Adipocyte (in vitro differentiated cells): ENCODE results near the gene ANAPC1.
"Not testable (repeated sequence)": the region's sequence is repeated elsewhere in the genome, so short reads cannot be mapped to it uniquely, and the experiment has no call there.

Source experiments
- DNase-seq: peaks from one replicate; pipeline ENCODE4 v3.0.0-alpha.2; 2015; ENCODE audit warnings: low read depth
- H3K27me3 ChIP-seq: replicated peaks from 2 replicates; pipeline ENCODE4 v1.7.0; 2013; ENCODE audit warnings: mild to moderate bottlenecking, low read length, moderate library complexity; ENCODE audit not compliant: control insufficient read depth, insufficient read depth
- H3K36me3 ChIP-seq: 2 replicates; pipeline ENCODE4 v1.7.0; 2013; ENCODE audit warnings: low read length, mild to moderate bottlenecking, moderate library complexity; ENCODE audit not compliant: control insufficient read depth, insufficient read depth, severe bottlenecking
- H3K4me1 ChIP-seq: 2 replicates; pipeline ENCODE4 v1.7.0; 2013; ENCODE audit warnings: mild to moderate bottlenecking, low read length, moderate library complexity; ENCODE audit not compliant: control insufficient read depth, insufficient read depth
- H3K4me3 ChIP-seq: 2 replicates; pipeline ENCODE4 v1.7.0; 2013; ENCODE audit warnings: mild to moderate bottlenecking, low read length, moderate library complexity
- H3K9ac ChIP-seq: 2 replicates; pipeline ENCODE4 v1.7.0; 2013; ENCODE audit warnings: mild to moderate bottlenecking, low read length, moderate library complexity
- H3K9me3 ChIP-seq: 2 replicates; pipeline ENCODE4 v1.7.0; 2013; ENCODE audit warnings: mild to moderate bottlenecking, low read length, moderate library complexity; ENCODE audit not compliant: control insufficient read depth

ANAPC1 gene

GRCh38 chr2:111850646-111851045 is 33.3 kb downstream of the ANAPC1 start:
- H3K9me3 ChIP-seq, H3K9ac ChIP-seq, H3K4me3 ChIP-seq, H3K27me3 ChIP-seq, H3K4me1 ChIP-seq: not testable (repeated sequence)
- DNase-seq, result peak; percentile 52
- H3K36me3 ChIP-seq, result peaks cover 13% of the 10 kb centered on the region

- H3K9me3 ChIP-seq, H3K4me1 ChIP-seq, H3K27me3 ChIP-seq, H3K9ac ChIP-seq, H3K36me3 ChIP-seq, H3K4me3 ChIP-seq: not testable (repeated sequence)
- peak; percentile 19 for DNase-seq
These were observed 44.2 kb downstream of the ANAPC1 start for GRCh38 chr2:111839625-111840282.

GRCh38 chr2:111838992-111839391 is 45.0 kb downstream of the ANAPC1 start:
- DNase-seq, H3K9ac ChIP-seq, H3K4me1 ChIP-seq, H3K36me3 ChIP-seq, H3K27me3 ChIP-seq, H3K4me3 ChIP-seq, H3K9me3 ChIP-seq: not testable (repeated sequence)

- H3K27me3 ChIP-seq, H3K4me3 ChIP-seq: not testable (repeated sequence)
- H3K36me3 ChIP-seq, result peaks cover 19% of the 10 kb centered on the region
These were observed 49.8 kb downstream of the ANAPC1 start for GRCh38 chr2:111834221-111834620.

GRCh38 chr2:111830479-111830878 is 53.5 kb downstream of the ANAPC1 start:
- peaks cover 23% of the 10 kb centered on the region for H3K36me3 ChIP-seq
- H3K27me3 ChIP-seq, H3K9ac ChIP-seq, DNase-seq, H3K9me3 ChIP-seq, H3K4me3 ChIP-seq, H3K4me1 ChIP-seq: not testable (repeated sequence)

More at GRCh38 chr2:111834221-111834620, 49.8 kb downstream of the ANAPC1 start:
- H3K9me3 ChIP-seq, H3K9ac ChIP-seq, DNase-seq, H3K4me1 ChIP-seq: not testable (repeated sequence)

GRCh38 chr2:111828217-111828766 is 55.7 kb downstream of the ANAPC1 start:
- H3K4me1 ChIP-seq, H3K9me3 ChIP-seq, H3K9ac ChIP-seq, H3K4me3 ChIP-seq, DNase-seq, H3K27me3 ChIP-seq: not testable (repeated sequence)
- peaks cover 24% of the 10 kb centered on the region for H3K36me3 ChIP-seq

GRCh38 chr2:111812970-111813622 is 70.9 kb downstream of the ANAPC1 start:
- H3K9me3 ChIP-seq, DNase-seq, H3K4me1 ChIP-seq, H3K27me3 ChIP-seq, H3K36me3 ChIP-seq, H3K4me3 ChIP-seq, H3K9ac ChIP-seq: not testable (repeated sequence)

GRCh38 chr2:111790633-111791032 is 93.4 kb downstream of the ANAPC1 start:
- H3K9ac ChIP-seq, H3K4me3 ChIP-seq, H3K36me3 ChIP-seq, DNase-seq, H3K27me3 ChIP-seq, H3K4me1 ChIP-seq, H3K9me3 ChIP-seq: not testable (repeated sequence)

GRCh38 chr2:111784081-111784480 is 99.9 kb downstream of the ANAPC1 start:
- not testable (repeated sequence) for H3K4me1 ChIP-seq, H3K4me3 ChIP-seq, H3K9me3 ChIP-seq, H3K36me3 ChIP-seq, H3K9ac ChIP-seq, DNase-seq, H3K27me3 ChIP-seq

- not testable (repeated sequence) for DNase-seq, H3K36me3 ChIP-seq, H3K4me3 ChIP-seq, H3K9me3 ChIP-seq, H3K4me1 ChIP-seq, H3K9ac ChIP-seq, H3K27me3 ChIP-seq
These were observed 101.8 kb downstream of the ANAPC1 start for GRCh38 chr2:111782195-111782594.

- not testable (repeated sequence) for H3K9me3 ChIP-seq, H3K9ac ChIP-seq, H3K4me3 ChIP-seq, H3K4me1 ChIP-seq, H3K36me3 ChIP-seq, DNase-seq, H3K27me3 ChIP-seq
These were observed 102.4 kb downstream of the ANAPC1 start for GRCh38 chr2:111781443-111782094.
